Liver (tissue), 2 donors: ENCODE measurements around the gene ZNF628.

Experiments
- HNF4G ChIP-seq: IDR thresholded peaks from 2 replicates; pipeline ENCODE4 v1.6.1; 2016; ENCODE audit warnings: antibody characterized with exemption
- REST ChIP-seq: IDR thresholded peaks from 2 replicates; pipeline ENCODE4 v1.6.1; 2016; ENCODE audit warnings: antibody characterized with exemption, mild to moderate bottlenecking
- donor health status: healthy.

GRCh38 chr19:55460670-55461258, 15.7 kb upstream of the ZNF628 start:
- peak; percentile 5 for TF ChIP-seq REST
- peak; percentile 22 for TF ChIP-seq HNF4G
